ENCODE results near the gene FRMD5. TPM values are rescaled to one million over a fixed set of nuclear protein-coding genes. Genes with fewer than 3 reads are reported as not detected.
A peak's percentile ranks its signal among the peaks of the same experiment; 100 is the strongest.
"Not testable (repeated sequence)": the region's sequence is repeated elsewhere in the genome, so short reads cannot be mapped to it uniquely, and the experiment has no call there.

FRMD5 gene
- total RNA-seq, 4 donors from 2014 or later: 2.9 to 5.4 (median 3.8) TPM

GRCh38 chr15:44010089-44010488, 185.0 kb downstream of the FRMD5 start:
- 75 to 83% methylated on average over 1 of the region's 1 CpG for WGBS, 2 donors
- no peak overlapping the region for H3K4me3 ChIP-seq
- no peak overlapping the region for H3K27ac ChIP-seq
- TF ChIP-seq EP300 (IDR thresholded peaks at IDR 0.05) (no peak), CTCF (IDR thresholded peaks at IDR 0.05) (no peak), POLR2A (IDR thresholded peaks at IDR 0.05) (no peak)
- no peaks in the 10 kb centered on the region for H3K9me3 ChIP-seq
- peaks cover 0 to 3% (median 0%) of the 10 kb centered on the region in 4 donors for H3K4me1 ChIP-seq
- no peaks in the 10 kb centered on the region for H3K36me3 ChIP-seq
- DNase-seq (ENCODE audit: low spot score in 2 of 2): no peak
- H3K27me3 ChIP-seq: no peaks in the 10 kb centered on the region

- Histone ChIP-seq H3K4me1 (no peaks in the 10 kb centered on the region), H3K27ac (no peak overlapping the region), H3K27me3 (no peaks in the 10 kb centered on the region), H3K9me3 (no peaks in the 10 kb centered on the region), H3K4me3 (no peak overlapping the region), H3K36me3 (no peaks in the 10 kb centered on the region)
- TF ChIP-seq CTCF (IDR thresholded peaks at IDR 0.05): no peak
- TF ChIP-seq EP300 (IDR thresholded peaks at IDR 0.05): no peak
- no peak for TF ChIP-seq POLR2A (IDR thresholded peaks at IDR 0.05)
- DNase-seq (ENCODE audit: low spot score in 2 of 2): no peak
- 81 to 89% methylated on average over 2 of the region's 2 CpGs for WGBS, 2 donors
These were observed 186.0 kb downstream of the FRMD5 start for GRCh38 chr15:44009038-44009437.

GRCh38 chr15:44000248-44000647, 194.8 kb downstream of the FRMD5 start:
- H3K27me3 ChIP-seq; H3K9me3 ChIP-seq; H3K4me3 ChIP-seq; DNase-seq (ENCODE audit: low spot score in 2 of 2); H3K36me3 ChIP-seq: not testable (repeated sequence)
- WGBS, 2 donors: 16 to 31% methylated on average over 6 of the region's 6 CpGs
- H3K27ac ChIP-seq: peak overlapping the region in 1 of 4 donors; percentile 52
- peaks cover 0 to 20% (median 0%) of the 10 kb centered on the region in 4 donors for H3K4me1 ChIP-seq

GRCh38 chr15:43998607-43999006, 196.5 kb downstream of the FRMD5 start:
- DNase-seq (ENCODE audit: low spot score in 2 of 2): no peak
- TF ChIP-seq EP300 (IDR thresholded peaks at IDR 0.05): peak in 1 of 2 donors; percentile 14
- TF ChIP-seq POLR2A (IDR thresholded peaks at IDR 0.05): no peak
- H3K4me1 ChIP-seq: peaks cover 0 to 20% (median 0%) of the 10 kb centered on the region in 4 donors
- no peaks in the 10 kb centered on the region for H3K36me3 ChIP-seq
- H3K27ac ChIP-seq: peak overlapping the region in 2 of 4 donors; percentile 69 to 72
- H3K4me3 ChIP-seq: peak overlapping the region in 2 of 4 donors; percentile 4 to 20
- 30 to 47% methylated on average over 4 of the region's 4 CpGs for WGBS, 2 donors
- H3K9me3 ChIP-seq: no peaks in the 10 kb centered on the region
- no peaks in the 10 kb centered on the region for H3K27me3 ChIP-seq

GRCh38 chr15:43991206-43991605, 203.9 kb downstream of the FRMD5 start:
- H3K4me1 ChIP-seq: no peaks in the 10 kb centered on the region
- 37 to 47% methylated on average over 2 of the region's 2 CpGs for WGBS, 2 donors
- no peak overlapping the region for H3K27ac ChIP-seq
- H3K36me3 ChIP-seq: no peaks in the 10 kb centered on the region
- H3K4me3 ChIP-seq: no peak overlapping the region
- no peak for DNase-seq (ENCODE audit: low spot score in 2 of 2)
- H3K27me3 ChIP-seq: no peaks in the 10 kb centered on the region
- H3K9me3 ChIP-seq: no peaks in the 10 kb centered on the region
- TF ChIP-seq CTCF (IDR thresholded peaks at IDR 0.05) (no peak), EP300 (IDR thresholded peaks at IDR 0.05) (no peak)

GRCh38 chr15:43989938-43990337, 205.1 kb downstream of the FRMD5 start:
- Histone ChIP-seq H3K4me1 (no peaks in the 10 kb centered on the region), H3K27ac (no peak overlapping the region), H3K36me3 (no peaks in the 10 kb centered on the region), H3K4me3 (no peak overlapping the region), H3K27me3 (no peaks in the 10 kb centered on the region), H3K9me3 (no peaks in the 10 kb centered on the region)
- TF ChIP-seq EP300 (IDR thresholded peaks at IDR 0.05): no peak
- no peak for TF ChIP-seq POLR2A (IDR thresholded peaks at IDR 0.05)
- TF ChIP-seq CTCF (IDR thresholded peaks at IDR 0.05): no peak
- DNase-seq (ENCODE audit: low spot score in 2 of 2): no peak
- WGBS, 2 donors: 90 to 95% methylated on average over 15 of the region's 15 CpGs
